ENCODE data around the gene ERC2.

- TF ChIP-seq CTCF (IDR thresholded peaks at IDR 0.05; ENCODE audit: insufficient read depth, low read length, poor library complexity, severe bottlenecking) = no peak
- no peak for TF ChIP-seq EZH2phosphoT487 (conservative IDR thresholded peaks at IDR 0.05; ENCODE audit: low read length)
Observed at GRCh38 chr3:55746808-55747413, 721.4 kb downstream of the ERC2 start.

All from SU-DHL-6 (cell line).